ENCODE data around the gene HS3ST1. TPM values are rescaled to one million over a fixed set of nuclear protein-coding genes. Genes with fewer than 3 reads are reported as not detected.

HS3ST1 gene
- total RNA-seq, 1 experiment from 2014 or later: not detected

- intact Hi-C loops (cut with micrococcal nuclease; ENCODE audit: unreplicated experiment): no loop called here
- Histone ChIP-seq H3K4me3 (ENCODE audit: low read depth, low read length, poor library complexity, severe bottlenecking) (no peak overlapping the region), H3K9me3 (ENCODE audit: low read depth, low read length, poor library complexity, severe bottlenecking) (peaks cover 5% of the 10 kb centered on the region), H3K27ac (ENCODE audit: low read depth, low read length, poor library complexity, severe bottlenecking) (no peak overlapping the region), H3K4me1 (ENCODE audit: insufficient read depth, low read length, poor library complexity, severe bottlenecking) (no peaks in the 10 kb centered on the region), H3K27me3 (replicated peaks; ENCODE audit: insufficient read depth, low read depth, low read length, poor library complexity) (no peaks in the 10 kb centered on the region), H3K36me3 (ENCODE audit: insufficient read depth, low read length, poor library complexity, severe bottlenecking) (no peaks in the 10 kb centered on the region)
- ChIA-PET POLR2A (ENCODE audit: low non-redundant PET) (no interaction called here), CTCF (no interaction called here)
- no peak for DNase-seq (ENCODE audit: low spot score)
- no TSS peak for BruUV-seq (replicated peaks)
- TF ChIP-seq EZH2 (IDR thresholded peaks at IDR 0.05; ENCODE audit: borderline replicate concordance, low read depth, low read length, poor library complexity, severe bottlenecking) (no peak), CTCF (conservative IDR thresholded peaks at IDR 0.05; ENCODE audit: low read depth, low read length) (no peak)
Measured at GRCh38 chr4:11426731-11427120, 2.0 kb downstream of the HS3ST1 start.

GRCh38 chr4:11426003-11426402 is 2.7 kb downstream of the HS3ST1 start:
- no peak overlapping the region for H3K4me3 ChIP-seq (ENCODE audit: low read depth, low read length, poor library complexity, severe bottlenecking)
- POLR2A ChIA-PET (ENCODE audit: low non-redundant PET): no interaction called here
- CTCF ChIA-PET: no interaction called here
- intact Hi-C loops (cut with micrococcal nuclease; ENCODE audit: unreplicated experiment): no loop called here
- H3K9me3 ChIP-seq (ENCODE audit: low read depth, low read length, poor library complexity, severe bottlenecking): peaks cover 5% of the 10 kb centered on the region
- no peaks in the 10 kb centered on the region for H3K27me3 ChIP-seq (replicated peaks; ENCODE audit: insufficient read depth, low read depth, low read length, poor library complexity)
- no peaks in the 10 kb centered on the region for H3K36me3 ChIP-seq (ENCODE audit: insufficient read depth, low read length, poor library complexity, severe bottlenecking)
- no peaks in the 10 kb centered on the region for H3K4me1 ChIP-seq (ENCODE audit: insufficient read depth, low read length, poor library complexity, severe bottlenecking)
- no TSS peak for BruUV-seq (replicated peaks)
- no peak for TF ChIP-seq CTCF (conservative IDR thresholded peaks at IDR 0.05; ENCODE audit: low read depth, low read length)
- no peak for TF ChIP-seq EZH2 (IDR thresholded peaks at IDR 0.05; ENCODE audit: borderline replicate concordance, low read depth, low read length, poor library complexity, severe bottlenecking)
- DNase-seq (ENCODE audit: low spot score): no peak
- H3K27ac ChIP-seq (ENCODE audit: low read depth, low read length, poor library complexity, severe bottlenecking): no peak overlapping the region

GRCh38 chr4:11424856-11425255 is 3.8 kb downstream of the HS3ST1 start:
- intact Hi-C loops (cut with micrococcal nuclease; ENCODE audit: unreplicated experiment): loop anchor here (5.0 kb wide), 1 partner anchor 843 kb away; no protein-coding TSS in a partner anchor
- CTCF ChIA-PET: no interaction called here

More at GRCh38 chr4:11424856-11425255, 3.8 kb downstream of the HS3ST1 start:
- POLR2A ChIA-PET (ENCODE audit: low non-redundant PET): no interaction called here
- Histone ChIP-seq H3K36me3 (ENCODE audit: insufficient read depth, low read length, poor library complexity, severe bottlenecking) (no peaks in the 10 kb centered on the region), H3K9me3 (ENCODE audit: low read depth, low read length, poor library complexity, severe bottlenecking) (peaks cover 5% of the 10 kb centered on the region), H3K27ac (ENCODE audit: low read depth, low read length, poor library complexity, severe bottlenecking) (no peak overlapping the region), H3K4me3 (ENCODE audit: low read depth, low read length, poor library complexity, severe bottlenecking) (no peak overlapping the region), H3K27me3 (replicated peaks; ENCODE audit: insufficient read depth, low read depth, low read length, poor library complexity) (no peaks in the 10 kb centered on the region), H3K4me1 (ENCODE audit: insufficient read depth, low read length, poor library complexity, severe bottlenecking) (no peaks in the 10 kb centered on the region)
- no peak for DNase-seq (ENCODE audit: low spot score)
- no TSS peak for BruUV-seq (replicated peaks)
- no peak for TF ChIP-seq EZH2 (IDR thresholded peaks at IDR 0.05; ENCODE audit: borderline replicate concordance, low read depth, low read length, poor library complexity, severe bottlenecking)
- no peak for TF ChIP-seq CTCF (conservative IDR thresholded peaks at IDR 0.05; ENCODE audit: low read depth, low read length)

Measured in A673 (cell line).